DMS53 (cell line): Measurements from ENCODE around the gene TNIP1.

Source experiments
- DNase-seq: peaks from one replicate; lab custom pipeline; 2025; lab: John Stamatoyannopoulos, UW

Gene TNIP1

GRCh38 chr5:151106043-151106442 is 25.2 kb upstream of the TNIP1 start:
- no peak for DNase-seq

DNA sequence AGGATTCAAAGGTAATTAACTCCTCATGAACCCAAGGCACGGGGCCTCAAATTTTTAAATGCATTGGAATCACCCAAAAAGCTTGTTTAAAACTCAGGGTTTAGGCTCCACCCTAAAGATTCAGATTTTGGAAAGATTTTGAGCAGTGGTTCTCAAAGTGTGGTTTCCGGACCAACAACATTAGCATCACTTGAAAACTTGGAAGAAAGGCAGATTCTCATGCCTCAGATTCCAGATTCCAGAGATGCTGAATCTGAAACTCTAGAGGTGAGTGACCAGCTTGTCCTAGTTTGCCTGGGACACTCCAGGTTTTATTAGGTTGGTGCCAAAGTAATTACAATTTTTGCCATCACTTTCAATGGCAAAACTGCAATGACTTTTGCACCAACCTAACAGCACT is 24.7 kb upstream of the TNIP1 start:
- DNase-seq, result no peak

GRCh38 chr5:151104795-151105194 is 24.0 kb upstream of the TNIP1 start:
- no peak for DNase-seq

GRCh38 chr5:151101746-151102145 is 20.9 kb upstream of the TNIP1 start:
- no peak for DNase-seq

- no peak for DNase-seq
Observed at GRCh38 chr5:151101151-151101550, 20.3 kb upstream of the TNIP1 start.

DNA sequence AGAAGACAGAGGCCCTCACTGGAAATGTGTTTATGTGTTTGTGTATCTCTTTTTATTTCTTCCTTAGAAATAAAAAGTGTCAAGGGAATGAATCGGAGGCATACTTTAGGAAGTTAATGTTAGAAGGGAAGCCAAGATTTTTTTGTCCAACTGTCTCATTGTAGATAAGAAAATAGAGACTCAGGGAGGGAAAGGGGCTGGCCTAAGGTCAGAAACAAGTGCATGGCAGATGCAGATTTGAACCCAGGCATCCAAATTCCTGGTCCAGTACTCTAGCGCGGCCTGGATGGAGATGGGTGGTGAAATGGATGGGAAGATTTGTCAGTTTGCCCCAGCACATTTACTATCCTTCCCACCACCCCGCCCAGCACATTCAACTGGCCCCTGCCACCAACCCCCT is 19.8 kb upstream of the TNIP1 start:
- no peak for DNase-seq

DNA sequence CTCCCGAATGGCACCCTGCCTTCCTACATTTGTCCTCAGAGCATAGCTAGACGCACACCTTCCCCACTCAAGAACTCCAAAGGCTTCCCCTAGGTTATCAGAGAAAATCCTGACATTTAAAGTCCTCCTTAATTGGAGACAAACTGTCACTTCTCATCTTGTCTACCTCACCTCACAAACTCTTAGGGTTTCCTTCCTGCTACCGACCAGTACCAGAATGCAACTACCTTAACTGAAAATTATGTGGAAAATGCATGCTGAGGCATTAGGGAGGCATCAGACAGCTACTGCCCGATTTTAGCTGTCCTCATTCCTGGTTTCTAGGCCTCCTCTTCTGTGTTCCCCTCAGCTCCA is 17.9 kb upstream of the TNIP1 start:
- DNase-seq, result no peak

DNA sequence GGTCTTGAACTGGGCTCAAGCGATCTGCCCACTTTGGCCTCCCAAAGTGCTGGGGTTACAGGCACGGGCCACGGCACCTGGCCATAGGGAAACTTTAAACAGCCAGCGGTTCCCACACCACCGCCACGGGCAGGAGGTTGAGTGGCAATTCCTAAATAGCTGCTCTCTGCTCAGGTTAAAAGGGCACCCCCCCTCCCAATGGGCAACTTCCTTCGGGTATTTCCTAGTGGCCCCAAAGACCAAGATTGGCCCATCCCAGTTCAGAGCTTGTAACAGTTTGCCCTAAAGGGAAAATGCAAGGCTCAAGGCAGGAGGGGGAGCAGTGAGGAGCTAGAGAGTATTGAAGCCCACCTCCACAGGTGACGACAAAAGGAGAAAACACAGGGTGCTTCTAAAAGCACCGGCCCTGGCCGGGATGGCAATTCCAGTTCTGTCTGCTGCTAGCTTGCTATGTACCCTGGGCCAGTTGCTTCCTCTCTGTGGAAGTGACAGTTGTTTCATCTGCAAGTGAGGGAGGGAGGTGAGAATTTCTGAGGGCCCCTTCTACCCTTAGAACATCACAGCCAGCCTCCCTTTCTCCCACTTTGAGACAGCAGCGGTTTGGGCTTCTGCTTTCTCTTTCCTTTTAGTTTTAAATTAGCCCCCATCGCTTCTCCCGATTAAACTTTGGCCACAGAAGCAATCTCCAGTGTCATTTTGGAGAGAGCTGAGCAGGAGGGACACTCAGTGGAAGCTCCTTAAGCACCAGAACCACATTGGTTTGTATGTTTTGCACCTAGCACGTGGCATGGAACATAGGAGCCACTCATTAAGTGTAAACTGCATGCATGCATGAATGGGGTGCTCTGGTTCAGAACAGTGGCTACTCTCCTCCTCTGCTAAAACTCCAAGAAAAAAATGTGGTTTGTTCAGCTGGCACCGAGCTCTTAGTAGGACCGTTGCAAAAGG is 17.3 kb upstream of the TNIP1 start:
- no peak for DNase-seq

- DNase-seq, result no peak
Observed at GRCh38 chr5:151097061-151097460, 16.2 kb upstream of the TNIP1 start.

- no peak for DNase-seq
Observed at GRCh38 chr5:151096001-151096373, 15.2 kb upstream of the TNIP1 start.

DNA sequence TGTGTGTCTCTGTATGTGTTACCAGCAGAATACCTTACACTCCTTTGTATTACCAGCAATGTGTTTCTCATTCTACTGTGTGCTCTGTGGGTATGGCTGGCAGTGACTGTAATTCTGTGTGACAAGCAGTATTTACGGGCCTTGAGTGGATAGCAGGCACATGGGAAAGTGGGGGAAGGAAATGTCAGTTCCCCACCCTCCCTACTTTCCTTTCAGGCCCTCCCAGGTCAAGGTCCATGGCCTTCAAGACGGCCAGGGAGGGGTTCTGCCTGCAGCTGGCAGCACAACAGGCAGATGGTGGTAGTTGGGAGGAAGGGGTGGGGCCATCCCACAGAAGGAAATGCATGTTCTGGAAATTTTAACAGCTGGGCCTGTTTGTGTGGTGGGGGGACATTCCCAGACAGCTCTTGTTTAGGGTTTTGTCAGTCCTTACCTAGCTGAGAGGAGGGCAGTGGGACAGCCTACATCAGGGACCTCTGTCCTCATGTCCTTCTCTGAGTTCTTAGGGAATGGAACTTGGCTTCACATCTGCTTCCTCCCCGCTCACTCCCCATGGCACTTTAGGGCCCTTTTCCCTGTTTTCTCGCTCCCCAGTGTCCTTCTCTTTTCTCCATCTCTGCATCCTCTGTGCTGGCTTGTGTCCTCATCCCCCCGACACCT is 14.6 kb upstream of the TNIP1 start:
- DNase-seq, result peak; percentile 63

- DNase-seq, result no peak
Observed at GRCh38 chr5:151094852-151095245, 14.0 kb upstream of the TNIP1 start.

- DNase-seq, result no peak
Observed at GRCh38 chr5:151094030-151094851, 13.4 kb upstream of the TNIP1 start.

DNA sequence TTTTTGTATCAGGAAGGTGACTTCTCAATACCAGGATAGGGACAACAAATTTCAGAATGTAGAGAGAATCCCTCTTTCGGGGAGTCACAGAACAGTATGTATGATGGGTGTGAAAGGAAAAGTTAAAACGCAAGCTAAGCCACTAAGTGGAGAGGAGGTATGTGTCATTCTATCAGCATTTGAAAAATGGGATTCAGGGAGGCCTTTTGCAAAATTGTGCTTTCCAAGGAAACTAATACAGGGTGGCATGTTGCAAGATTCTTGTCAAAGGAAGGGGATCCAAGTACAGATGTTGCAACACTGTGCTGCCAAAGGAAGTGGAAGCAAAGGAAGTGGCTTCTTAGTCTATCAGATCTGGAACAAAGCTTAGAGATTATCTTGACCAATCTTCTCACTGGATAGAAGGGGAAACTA is 12.6 kb upstream of the TNIP1 start:
- no peak for DNase-seq

GRCh38 chr5:151092762-151093161 is 11.9 kb upstream of the TNIP1 start:
- no peak for DNase-seq

- DNase-seq, result no peak
Observed at GRCh38 chr5:151089726-151090125, 8.9 kb upstream of the TNIP1 start.

- DNase-seq, result no peak
Observed at GRCh38 chr5:151088986-151089385, 8.2 kb upstream of the TNIP1 start.

DNA sequence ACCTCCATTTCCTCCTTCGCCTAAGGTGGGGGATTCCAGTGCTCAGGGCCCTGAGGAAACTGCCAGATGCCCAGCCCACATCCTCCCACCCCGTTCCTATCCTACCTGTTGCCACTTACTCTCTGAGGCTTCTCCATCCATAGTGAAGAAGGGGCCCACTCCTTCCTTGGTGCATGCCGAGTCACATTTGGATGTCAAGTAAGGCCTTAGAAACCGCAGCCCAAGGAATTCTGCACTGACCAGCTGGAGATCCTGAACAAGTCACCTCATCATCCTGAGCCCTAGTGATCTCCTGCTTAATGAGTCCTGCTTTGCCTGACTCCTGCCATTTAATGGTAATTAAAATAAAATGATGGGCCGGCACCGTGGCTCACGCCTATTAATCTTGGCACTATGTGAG is 6.7 kb upstream of the TNIP1 start:
- no peak for DNase-seq

GRCh38 chr5:151086905-151087360 is 6.1 kb upstream of the TNIP1 start:
- peak; percentile 47 for DNase-seq

GRCh38 chr5:151086192-151086869 is 5.5 kb upstream of the TNIP1 start:
- no peak for DNase-seq

GRCh38 chr5:151085517-151086041 is 4.7 kb upstream of the TNIP1 start:
- peak; percentile 21 for DNase-seq

DNA sequence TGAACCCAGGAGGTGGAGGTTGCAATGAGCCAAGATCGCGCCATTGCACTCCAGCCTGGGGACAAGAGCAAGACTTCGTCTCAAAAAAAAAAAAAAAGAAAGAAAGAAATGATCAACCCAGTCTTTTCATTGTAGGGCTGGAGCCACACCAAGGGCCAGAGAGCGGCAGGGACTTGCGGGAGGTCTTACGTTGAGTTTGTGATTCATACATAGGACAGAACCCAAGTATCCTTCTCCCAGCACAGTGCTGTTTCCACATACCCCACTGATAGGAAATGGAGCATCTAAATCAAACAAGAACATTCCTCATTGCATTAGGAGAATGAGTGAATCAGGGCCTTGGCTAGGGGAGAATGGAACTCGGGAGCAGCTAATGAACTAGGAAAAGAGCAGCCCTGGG is 3.5 kb upstream of the TNIP1 start:
- DNase-seq, result no peak
